Right lobe of liver (tissue), 4 donors: Measurements from ENCODE around the gene PIWIL4.
A peak's percentile ranks its signal among the peaks of the same experiment; 100 is the strongest.

Experiments
- CTCF ChIP-seq, 4 donors: fragments of 200-600 bp in 3 of 4; fragments of 450-650 bp in 1 of 4; IDR thresholded peaks; one replicate each; pipeline versions ENCODE4 v1.5.1 to v1.8.0; 2016 to 2022; ENCODE audit warnings: antibody characterized with exemption in 4 of 4, mild to moderate bottlenecking in 2 of 4
- POLR2A ChIP-seq: fragments of 450-650 bp; IDR thresholded peaks from one replicate; pipeline ENCODE4 v1.6.1; 2017; ENCODE audit warnings: antibody characterized with exemption, mild to moderate bottlenecking
- donor health status: DM: no; HTN: no; CAD: no.
- donor health status: DM: no; HTN: no; CAD: no.
- donor health status: DM: no; HTN: yes; CAD: no.

DNA sequence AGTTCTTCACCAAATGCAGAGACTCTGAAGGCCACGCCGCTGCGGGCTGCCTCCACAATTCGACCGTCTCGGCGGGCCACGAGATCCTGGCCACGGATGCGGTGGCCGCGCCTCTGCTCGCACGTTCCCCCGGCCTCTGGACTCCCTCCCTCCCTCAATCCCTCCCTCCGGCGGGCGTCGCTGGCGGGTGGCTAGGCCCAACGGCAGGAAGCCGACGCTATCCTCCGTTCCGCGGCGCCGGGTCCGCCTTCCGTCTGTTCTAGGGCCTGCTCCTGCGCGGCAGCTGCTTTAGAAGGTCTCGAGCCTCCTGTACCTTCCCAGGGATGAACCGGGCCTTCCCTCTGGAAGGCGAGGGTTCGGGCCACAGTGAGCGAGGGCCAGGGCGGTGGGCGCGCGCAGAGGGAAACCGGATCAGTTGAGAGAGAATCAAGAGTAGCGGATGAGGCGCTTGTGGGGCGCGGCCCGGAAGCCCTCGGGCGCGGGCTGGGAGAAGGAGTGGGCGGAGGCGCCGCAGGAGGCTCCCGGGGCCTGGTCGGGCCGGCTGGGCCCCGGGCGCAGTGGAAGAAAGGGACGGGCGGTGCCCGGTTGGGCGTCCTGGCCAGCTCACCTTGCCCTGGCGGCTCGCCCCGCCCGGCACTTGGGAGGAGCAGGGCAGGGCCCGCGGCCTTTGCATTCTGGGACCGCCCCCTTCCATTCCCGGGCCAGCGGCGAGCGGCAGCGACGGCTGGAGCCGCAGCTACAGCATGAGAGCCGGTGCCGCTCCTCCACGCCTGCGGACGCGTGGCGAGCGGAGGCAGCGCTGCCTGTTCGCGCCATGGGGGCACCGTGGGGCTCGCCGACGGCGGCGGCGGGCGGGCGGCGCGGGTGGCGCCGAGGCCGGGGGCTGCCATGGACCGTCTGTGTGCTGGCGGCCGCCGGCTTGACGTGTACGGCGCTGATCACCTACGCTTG is 23.2 kb upstream of the PIWIL4 start, which contains the start of gene FUT4:
- TF ChIP-seq CTCF (IDR thresholded peaks at IDR 0.05) (no peak), POLR2A (peak; percentile 86)
